NCI-H748 (cell line): ENCODE results near the gene COL4A6.

ENCODE experiments used
- DNase-seq: peaks from one replicate; lab custom pipeline; 2025; ENCODE audit not compliant: unreplicated experiment; lab: John Stamatoyannopoulos, UW

COL4A6 gene

DNA sequence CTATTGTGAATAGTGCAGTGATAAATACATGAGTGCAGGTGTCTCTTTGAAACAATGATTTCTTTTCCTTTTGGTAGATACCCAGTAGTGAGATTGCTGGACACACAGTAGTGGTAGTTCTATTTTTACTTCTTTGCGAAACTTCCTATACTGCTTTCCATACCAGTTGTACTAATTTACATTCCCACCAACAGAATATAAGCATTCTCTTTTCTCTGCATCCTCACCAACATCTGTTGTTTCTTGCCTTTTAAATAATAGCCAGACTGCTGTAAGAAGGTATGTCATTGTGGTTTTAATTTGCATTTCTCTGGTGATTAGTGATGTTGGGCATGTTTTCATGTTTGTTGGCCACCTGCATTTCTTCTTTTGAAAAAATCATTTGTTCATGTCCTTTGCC lies 105.9 kb downstream of the COL4A6 start:
- no peak for DNase-seq

DNA sequence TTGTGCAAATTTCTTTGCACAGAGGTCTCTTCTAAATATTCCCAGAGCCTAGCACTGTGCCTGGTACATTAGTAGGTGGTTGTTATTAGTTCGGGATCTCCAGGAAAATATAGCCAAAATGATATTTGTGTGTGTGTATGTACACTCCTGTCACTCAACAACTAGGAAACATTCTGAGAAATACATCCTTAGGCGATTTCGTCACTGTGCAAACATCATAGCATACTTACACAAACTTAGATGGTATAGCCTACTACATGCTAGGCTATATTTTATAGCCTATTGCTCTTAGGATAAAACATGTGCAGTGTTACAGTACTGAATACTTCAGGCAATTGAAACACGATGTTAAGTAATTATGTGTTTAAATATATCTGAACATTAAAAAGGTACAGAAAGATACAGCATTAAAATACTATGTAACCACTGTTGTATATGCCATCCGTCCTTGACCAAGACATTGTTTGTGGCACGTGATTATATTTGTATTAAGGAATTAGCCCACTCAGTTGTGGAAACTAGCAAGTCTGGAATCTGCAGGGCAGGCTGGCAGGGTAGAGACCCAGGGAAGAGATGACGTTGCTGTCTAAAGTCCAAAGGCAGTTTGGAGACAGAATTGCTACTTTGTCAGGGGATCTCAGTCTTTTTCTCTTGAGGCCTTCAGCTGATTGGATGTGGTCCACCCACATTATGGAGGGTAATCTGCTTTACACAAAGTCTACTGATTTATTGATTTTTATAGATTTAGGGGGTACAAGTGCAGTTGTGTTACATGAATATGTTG lies 106.9 kb downstream of the COL4A6 start:
- no peak for DNase-seq

DNA sequence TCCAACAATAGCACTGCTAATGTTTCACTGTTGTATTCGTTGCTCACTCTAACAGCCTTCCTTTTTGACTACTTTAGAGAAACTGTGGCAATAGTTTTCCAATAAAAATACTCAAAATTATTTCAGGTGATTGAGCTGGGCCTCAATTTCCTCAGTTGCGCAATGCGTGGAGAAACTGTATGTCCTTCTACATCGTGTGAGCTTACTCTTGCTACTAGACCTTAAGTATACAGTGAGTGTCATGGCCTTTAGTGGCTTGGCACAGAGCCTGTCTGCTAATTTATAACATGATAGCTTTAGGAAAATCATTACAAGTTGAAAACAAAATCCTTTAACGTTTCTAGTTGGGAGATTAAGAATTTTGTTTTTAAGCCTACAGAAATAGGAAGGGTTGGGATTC lies 114.5 kb downstream of the COL4A6 start:
- DNase-seq = no peak

DNA sequence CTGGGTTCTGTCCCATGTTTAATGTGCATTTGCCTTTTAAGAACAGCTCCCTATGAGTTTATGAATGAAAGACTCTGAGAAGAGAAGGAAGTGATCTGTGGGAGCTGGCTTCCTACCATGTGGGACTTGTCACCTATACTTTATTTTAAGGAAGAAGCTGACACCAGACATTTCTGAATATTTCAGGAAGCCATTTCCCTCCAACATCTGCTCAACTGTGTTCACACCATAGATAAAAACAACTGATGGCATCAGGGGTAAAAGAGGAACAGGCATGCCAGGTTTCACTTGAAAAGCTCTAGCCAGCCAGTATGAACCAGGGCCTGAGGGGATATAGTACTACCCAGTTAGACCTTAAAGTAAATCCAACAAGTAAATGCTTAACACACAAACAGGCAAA lies 116.0 kb downstream of the COL4A6 start:
- no peak for DNase-seq

DNA sequence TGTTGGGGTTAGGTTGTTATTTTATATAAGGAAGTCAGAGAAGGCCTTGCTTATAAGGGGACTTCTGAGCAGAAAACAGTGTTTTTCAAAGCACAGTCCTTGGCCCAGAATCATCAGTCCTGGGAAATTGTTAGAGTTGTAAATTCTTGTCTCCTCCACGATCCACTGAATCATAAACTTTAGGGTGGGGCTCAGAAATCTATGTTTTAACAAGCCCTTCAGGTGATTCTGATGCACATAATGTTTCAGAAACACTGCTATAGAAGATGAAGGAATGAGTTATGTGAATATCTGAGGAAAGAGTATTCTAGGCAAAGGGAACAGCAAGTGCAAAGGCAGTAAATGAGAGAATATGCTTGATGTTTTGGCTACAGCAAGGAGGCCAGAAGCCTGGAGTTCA lies 121.8 kb downstream of the COL4A6 start:
- no peak for DNase-seq

DNA sequence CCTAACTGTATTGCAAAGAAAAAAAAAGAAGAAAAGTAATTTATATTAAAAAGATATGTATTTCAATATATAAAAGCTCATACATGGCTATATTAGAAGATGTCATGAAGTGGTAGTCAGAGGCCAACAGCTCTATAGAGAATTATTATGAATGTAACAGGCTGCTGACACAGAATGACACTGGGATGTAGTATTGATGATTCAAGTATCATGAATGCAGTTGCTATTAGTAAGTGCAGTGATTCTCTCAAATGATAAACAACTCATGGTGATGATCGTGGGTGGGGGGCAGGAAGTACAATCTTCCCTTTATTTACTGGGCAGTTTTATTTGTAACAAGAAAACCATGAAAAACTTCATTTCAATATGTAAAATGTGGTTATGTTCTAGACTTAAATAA lies 124.6 kb downstream of the COL4A6 start:
- DNase-seq = no peak

DNA sequence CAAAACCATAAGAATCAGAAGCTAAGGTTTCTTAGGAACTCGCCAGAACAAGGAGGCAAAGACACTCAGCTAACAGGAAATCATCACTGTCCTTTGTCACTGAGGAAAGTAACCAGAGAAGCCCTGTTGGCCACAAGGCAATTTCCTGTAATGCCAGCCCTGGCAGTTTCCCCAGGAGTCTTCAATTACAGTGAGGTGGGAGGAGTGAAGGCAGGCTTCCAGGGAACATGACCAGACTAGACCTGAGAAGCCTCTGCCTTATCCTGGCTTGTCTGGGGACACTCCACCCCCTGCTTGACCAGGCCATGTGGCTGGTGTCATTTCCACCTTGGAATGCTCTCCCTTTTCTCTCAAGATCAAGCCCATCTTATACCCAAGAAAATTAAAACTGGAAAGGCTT lies 125.3 kb downstream of the COL4A6 start:
- peak; percentile 43 for DNase-seq

DNA sequence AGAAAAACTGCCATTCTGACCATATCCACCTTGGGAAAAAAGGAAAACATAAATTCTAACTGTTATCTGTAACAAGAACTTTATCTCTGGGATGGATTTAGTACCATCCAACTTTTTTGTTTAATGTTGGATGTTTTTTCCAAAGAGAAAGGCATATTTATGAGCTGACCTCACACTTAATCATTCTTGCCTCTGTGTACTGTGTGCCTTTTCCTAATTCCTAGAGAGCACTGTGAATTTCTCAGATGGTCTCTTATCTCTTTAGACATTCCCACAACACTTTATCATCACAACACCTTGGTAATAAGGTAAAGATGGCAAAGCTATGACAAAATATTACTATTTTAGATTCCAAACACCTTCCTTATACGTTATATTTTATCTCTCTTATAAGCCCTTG lies 126.2 kb downstream of the COL4A6 start:
- DNase-seq = no peak

DNA sequence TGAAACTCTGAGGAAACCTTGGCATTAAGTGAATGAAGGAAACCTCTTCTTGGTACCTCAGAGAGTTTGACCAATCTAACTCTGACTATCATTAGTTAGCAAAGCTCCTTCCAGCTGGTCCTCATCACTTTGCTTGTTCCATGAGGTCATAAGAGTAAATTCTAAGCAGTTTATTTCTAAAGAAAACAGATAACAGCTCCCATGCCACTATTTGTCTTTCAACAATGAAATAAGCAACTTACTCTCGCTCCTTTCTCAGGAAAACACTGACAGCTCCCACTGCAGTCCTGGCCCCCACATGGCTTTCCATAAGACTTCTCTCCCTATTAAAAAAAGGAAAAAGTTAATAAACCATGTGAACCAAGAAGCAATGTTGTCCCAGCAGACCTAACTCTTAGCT lies 127.7 kb downstream of the COL4A6 start:
- DNase-seq = no peak

DNA sequence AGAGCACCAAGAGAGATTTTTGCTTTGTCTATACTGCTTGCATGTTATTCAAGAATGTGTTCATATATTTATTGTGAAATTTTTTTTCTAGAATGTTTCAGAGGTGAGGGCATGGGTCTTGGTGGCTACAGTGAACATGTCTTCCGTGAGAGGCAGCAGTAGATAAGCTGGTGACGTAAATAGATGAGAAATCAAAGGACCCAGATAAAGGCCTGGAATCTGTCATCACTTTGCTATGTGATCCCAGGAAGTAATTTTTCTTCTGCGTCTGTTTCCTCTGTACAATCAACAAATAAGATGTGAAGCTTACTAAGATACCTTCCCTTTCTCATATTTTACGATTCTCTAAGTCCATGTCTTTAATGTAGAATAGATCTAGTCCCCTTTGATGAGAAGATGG lies 129.1 kb downstream of the COL4A6 start:
- no peak for DNase-seq

DNA sequence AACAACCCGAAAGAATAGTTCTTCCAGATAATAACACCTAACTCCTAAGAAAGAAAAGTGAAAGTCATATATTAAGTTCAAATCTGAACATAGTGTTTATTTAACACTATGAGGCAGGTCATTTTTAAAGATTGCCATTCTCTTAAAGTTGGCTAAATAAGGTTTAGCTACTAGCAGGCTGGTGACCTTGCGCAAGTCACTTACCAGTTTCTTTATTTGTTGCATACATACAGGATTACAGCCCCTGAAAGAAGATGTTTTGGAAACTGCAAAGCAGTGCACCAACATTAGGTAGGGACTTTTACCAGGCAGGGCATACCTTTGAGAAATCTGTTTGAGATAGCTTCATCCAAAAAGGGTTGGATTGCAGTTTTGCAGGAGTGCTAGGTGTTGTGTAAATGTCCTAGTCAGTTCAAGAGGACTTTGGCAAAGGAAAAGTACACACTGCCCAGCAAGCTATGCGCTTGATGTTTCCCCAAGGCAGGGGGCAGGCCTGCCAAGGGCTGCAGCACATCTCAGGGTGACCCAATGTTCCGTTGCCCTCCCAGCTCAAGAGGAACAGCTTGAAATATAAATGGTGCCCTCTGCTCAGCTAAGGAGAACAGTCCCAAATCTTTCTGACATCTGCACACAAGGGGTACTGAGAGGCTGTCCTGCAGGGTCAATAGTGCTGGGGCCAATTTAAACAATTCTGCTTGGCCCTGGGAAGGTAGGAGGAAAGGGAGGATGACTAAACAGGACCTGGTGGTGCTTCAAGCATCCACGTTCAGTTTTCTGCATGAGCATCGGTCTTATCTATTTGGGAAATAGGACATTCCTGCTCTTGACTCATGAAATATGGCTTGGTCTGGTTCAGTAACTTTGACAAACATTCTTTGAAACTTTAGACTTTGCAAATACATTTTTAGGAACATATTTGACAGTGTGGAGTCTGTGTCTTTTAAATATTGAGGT lies 130.8 kb downstream of the COL4A6 start:
- DNase-seq = no peak

DNA sequence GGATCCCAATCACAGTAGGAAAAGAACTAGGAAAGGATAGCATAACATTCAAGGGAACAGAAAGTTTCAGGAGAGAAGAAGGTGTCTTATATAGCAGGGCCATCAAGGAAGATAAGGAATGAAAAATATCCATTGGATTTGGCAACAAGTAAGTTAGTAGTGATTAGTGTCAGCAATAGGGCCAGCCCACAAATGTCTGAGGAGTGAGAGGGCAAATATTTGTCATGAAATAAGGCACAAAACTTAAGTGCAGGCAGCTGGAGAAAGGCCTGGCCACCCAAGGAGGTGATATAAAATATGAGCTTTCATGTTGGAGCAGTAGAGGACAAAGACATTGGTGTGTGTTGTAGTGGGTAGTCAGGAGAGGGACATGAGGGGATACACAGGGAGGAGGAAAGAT lies 132.1 kb downstream of the COL4A6 start:
- DNase-seq = no peak

DNA sequence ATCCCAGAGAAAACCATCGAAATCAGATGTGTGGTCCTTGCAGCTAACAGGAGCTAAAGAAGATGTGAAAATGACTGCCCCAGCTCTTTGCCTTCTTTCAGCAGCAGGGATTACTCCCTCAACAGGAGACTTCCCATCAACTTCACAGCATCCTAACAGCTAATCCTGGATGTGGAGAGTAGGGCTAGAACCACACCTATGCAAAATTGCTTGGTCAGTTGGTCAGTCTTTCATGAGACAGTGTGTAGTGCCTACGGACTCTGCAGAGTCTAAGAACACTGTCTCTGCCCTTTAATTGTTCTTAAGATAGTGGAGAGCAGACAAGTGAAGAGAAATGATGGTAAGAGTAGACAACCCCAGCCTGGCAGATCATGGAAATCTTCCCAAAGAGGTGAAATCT lies 133.5 kb downstream of the COL4A6 start:
- no peak for DNase-seq

DNA sequence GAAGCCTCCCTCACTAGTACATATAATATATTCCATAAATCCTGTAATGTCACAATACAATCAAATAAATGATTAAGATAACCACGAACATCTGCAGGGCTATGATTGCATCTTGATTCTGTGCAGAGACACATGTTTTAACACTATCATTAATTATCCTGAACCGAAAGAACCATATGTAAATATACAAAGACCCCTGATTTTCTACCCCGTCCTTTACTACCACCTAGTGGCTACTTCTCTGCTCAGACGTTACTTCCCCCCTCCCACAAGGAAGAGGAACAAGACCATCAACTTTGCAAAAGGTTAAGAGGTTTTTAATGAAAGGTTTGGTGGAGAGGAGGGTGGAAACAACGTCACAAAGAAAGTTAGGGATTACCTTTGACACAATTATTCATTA lies 134.0 kb downstream of the COL4A6 start:
- peak; percentile 13 for DNase-seq

DNA sequence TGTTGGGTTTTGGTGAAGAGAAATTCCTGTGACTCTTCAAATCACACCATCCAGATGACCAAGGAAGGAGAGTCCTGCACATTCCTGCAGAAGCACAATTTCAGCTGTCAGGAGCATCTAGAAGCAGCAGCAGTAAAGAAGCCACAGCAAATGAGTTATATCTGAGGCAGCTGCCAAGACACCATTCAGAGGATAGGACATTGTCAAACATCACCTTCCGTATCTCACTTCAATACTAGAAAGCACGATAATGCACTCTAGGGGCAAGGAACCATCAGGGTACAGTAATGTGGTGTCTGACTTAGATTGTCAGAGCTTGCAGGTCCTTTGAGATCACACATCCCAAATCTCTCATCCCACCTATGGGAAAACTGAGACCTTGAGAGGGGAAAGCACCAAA lies 134.5 kb downstream of the COL4A6 start:
- DNase-seq = no peak

DNA sequence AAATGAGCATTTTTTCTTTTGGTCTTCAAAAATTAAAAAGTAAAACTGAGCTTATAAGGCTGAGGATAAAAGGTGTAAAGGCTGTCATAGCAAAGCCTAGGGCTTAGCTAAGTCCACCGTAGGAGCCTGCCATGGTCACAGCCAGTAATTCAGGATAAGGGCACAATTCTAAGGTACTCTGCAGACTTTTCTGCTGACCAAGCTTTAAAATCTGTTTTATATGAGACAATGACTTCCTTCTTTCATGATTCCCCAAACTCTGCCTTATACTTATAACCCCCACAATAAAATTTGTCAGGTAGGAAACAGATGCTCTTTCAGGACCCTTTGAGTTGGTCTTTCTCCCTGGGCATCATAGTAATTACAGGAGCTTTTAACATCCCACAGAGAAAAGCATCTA lies 138.5 kb downstream of the COL4A6 start:
- DNase-seq = no peak

DNA sequence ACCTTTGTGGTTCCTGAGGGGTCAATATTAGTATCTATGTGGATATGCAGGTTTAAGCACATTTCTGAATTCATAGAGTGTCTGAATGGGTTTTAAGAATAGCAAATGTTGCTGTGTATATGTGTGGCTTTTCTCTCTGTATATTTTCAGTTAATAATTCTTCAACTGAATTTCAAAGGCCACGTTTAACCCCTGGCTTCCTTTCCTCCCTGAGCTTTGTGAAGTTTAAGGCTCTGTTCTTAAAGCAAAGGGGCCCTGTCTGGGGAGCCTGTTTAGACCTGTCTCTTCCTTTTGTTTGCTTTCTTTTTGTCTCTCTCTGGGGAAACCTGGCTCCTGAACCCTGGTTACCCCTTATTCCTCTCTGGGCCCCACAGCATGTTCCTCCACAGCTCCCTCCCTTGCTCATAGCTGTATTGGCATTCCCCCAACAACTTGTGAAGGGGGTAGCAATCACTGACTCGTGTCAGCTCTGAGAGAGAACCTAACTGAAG lies 139.1 kb downstream of the COL4A6 start:
- DNase-seq = no peak

DNA sequence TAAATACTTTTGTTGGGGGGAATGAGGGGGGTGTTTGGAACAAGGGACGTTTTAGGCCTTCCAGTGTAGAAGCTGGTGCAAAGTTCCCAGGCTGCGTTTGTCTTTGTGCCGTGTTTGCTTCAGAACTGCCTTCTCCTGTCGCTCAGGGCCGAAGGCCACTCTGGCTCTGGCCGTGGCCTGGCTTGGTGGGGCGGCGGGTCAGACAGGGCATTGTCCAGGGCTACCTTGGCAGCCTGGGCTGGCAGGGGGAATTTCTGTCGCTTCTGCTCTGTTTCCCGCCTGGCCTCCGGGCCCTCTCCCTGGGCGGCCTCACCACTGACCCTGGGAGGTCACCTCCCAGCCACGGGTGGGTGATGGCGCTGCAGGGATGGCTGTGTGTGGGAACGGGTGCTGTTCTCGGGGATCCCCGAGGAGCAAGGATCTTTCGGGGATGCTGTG lies 140.0 kb downstream of the COL4A6 start:
- DNase-seq = no peak

DNA sequence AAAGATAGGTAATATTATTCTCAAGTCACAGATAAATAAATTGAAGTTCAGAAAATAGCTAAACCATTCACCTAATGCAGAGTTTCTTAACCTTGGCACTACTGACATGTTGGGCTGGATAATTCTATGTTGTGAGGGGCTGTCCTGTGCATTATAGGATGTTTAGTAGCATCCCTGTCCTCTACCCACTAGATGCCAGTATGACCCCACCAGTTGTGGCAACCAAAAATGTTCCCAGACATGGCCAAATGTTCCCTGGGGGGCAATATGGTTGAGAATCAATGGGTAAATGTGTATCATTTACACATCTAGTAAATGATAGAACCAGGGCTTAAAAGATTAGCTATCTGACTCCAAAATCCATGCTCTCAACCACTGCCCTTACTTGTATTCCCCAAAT lies 140.9 kb downstream of the COL4A6 start:
- DNase-seq = no peak

DNA sequence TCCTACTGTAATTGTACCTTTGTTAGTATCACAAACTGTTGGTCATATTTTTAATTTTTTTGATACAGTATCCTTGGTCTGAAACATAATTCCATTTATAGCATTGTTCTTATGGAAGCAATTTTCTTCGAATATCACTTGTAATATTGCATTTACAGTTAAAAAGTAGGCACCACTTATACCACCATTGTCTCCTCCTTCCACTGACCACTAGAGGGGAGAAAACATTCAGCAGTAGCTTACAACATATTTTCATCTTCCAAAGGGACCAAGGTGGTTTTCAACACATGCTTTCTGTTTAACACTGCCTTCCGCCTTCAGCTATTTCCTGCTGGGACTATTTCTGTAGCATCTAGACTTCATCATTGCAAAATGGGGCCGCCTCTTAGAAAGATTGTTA lies 146.2 kb downstream of the COL4A6 start:
- DNase-seq = no peak

DNA sequence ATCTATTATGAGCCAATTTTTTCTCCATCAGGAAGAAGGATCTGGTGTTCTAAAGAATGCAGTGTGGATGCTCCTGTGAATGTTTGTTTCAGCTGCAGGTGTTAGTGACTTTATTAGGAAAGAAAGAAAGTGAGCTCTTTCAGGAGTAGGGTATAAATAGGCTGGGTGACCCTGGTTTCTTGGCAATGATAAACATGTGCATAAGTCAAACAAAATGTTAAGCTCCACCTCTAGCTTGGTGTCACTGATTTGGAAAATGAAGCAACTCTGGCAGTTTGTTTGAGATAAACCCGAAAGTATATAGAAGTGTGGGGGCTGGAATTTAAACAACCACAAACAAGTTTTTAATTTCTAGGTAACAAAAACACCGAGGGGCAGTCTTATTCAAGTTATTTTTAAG lies 152.3 kb downstream of the COL4A6 start:
- DNase-seq = no peak

DNA sequence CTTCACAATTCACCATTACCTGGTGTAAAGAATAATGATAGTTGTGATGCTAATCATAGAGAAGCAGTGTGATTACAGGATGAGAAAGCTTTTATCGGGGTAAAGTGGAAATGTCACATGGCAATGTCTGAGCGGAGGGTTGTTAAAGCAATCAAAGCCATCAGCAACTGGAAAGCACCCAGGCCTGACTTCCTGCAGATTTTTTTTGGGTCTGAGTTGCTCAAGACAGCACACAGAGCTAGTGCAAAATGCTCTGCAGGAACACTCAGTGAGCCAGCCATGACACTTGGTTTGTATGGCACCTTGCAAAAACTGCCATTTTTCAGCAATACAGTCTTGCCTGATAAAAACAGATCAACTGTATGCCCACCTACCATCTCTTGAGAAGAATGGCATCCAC lies 152.9 kb downstream of the COL4A6 start:
- DNase-seq = no peak
